GM23338 (cell line): ENCODE data around the gene TYW3.

ENCODE experiments used
- EZH2 ChIP-seq: fragments of 200-600 bp; sonication (generic); IDR thresholded peaks from one replicate; pipeline ENCODE4 v1.8.0; 2017; ENCODE audit warnings: antibody characterized with exemption, mild to moderate bottlenecking, low read depth; ENCODE audit not compliant: unreplicated experiment
- EZH2phosphoT487 ChIP-seq: fragments of 200-600 bp; sonication (generic); IDR thresholded peaks from one replicate; pipeline ENCODE4 v1.8.1; 2018; ENCODE audit warnings: antibody characterized with exemption; ENCODE audit not compliant: unreplicated experiment
- JUNB ChIP-seq: IDR thresholded peaks from one replicate; pipeline ENCODE4 v1.6.1; 2016; ENCODE audit warnings: antibody characterized with exemption; ENCODE audit not compliant: unreplicated experiment
- POLR2AphosphoS5 ChIP-seq: IDR thresholded peaks from 2 replicates; pipeline ENCODE4 v1.6.1; 2016; ENCODE audit warnings: antibody characterized with exemption, low read depth
- REST ChIP-seq: IDR thresholded peaks from one replicate; pipeline ENCODE4 v1.6.1; 2018; ENCODE audit warnings: antibody characterized with exemption; ENCODE audit not compliant: unreplicated experiment
- STAT1 ChIP-seq: IDR thresholded peaks from one replicate; pipeline ENCODE4 v1.6.1; 2016; ENCODE audit warnings: antibody characterized with exemption; ENCODE audit not compliant: unreplicated experiment
- TF ChIP-seq, protein P1 (sequence below), 2 experiments: fragments of 200-600 bp in 1 of 2; sonication (generic) in 1 of 2; conservative IDR thresholded peaks; 2 replicates each; pipeline versions ENCODE4 v1.5.1 to v1.6.1; 2016 to 2017; ENCODE audit warnings: antibody characterized with exemption in 2 of 2, low read depth in 2 of 2, mild to moderate bottlenecking in 2 of 2, moderate library complexity in 1 of 2
- TF ChIP-seq, protein P2 (sequence below): fragments of 250-450 bp; sonication (Bioruptor Pico); IDR thresholded peaks from 2 replicates; pipeline ENCODE4 v1.5.0; 2020; ENCODE audit warnings: mild to moderate bottlenecking, moderate library complexity
- TF ChIP-seq, protein P3 (sequence below): IDR thresholded peaks from 2 replicates; pipeline ENCODE4 v1.6.1; 2016; ENCODE audit warnings: antibody characterized with exemption

DNA sequence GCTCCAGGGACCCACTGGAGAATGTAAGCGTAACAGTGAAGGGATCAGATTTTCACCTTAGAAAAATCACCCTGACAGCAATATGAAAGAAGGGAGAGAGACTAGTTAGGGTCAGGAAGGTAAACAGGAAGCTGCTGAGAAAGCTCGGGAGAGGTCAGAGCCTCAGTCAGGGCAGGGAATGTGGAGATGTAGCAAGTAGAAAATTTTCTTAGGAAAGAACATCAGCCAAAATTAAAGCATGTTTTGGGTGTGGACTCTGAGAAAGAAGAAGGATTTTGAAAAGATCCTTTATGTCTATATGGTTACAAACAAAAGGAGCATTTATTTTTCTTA, 42.6 kb upstream of the TYW3 start:
- TF ChIP-seq, protein P1, sequence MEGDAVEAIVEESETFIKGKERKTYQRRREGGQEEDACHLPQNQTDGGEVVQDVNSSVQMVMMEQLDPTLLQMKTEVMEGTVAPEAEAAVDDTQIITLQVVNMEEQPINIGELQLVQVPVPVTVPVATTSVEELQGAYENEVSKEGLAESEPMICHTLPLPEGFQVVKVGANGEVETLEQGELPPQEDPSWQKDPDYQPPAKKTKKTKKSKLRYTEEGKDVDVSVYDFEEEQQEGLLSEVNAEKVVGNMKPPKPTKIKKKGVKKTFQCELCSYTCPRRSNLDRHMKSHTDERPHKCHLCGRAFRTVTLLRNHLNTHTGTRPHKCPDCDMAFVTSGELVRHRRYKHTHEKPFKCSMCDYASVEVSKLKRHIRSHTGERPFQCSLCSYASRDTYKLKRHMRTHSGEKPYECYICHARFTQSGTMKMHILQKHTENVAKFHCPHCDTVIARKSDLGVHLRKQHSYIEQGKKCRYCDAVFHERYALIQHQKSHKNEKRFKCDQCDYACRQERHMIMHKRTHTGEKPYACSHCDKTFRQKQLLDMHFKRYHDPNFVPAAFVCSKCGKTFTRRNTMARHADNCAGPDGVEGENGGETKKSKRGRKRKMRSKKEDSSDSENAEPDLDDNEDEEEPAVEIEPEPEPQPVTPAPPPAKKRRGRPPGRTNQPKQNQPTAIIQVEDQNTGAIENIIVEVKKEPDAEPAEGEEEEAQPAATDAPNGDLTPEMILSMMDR (conservative IDR thresholded peaks at IDR 0.05; ENCODE audit: low read depth in 2 of 2): no peak
- TF ChIP-seq EZH2 (no peak), POLR2AphosphoS5 (no peak), REST (no peak), EZH2phosphoT487 (no peak), STAT1 (no peak), JUNB (no peak)
- TF ChIP-seq, protein P2, sequence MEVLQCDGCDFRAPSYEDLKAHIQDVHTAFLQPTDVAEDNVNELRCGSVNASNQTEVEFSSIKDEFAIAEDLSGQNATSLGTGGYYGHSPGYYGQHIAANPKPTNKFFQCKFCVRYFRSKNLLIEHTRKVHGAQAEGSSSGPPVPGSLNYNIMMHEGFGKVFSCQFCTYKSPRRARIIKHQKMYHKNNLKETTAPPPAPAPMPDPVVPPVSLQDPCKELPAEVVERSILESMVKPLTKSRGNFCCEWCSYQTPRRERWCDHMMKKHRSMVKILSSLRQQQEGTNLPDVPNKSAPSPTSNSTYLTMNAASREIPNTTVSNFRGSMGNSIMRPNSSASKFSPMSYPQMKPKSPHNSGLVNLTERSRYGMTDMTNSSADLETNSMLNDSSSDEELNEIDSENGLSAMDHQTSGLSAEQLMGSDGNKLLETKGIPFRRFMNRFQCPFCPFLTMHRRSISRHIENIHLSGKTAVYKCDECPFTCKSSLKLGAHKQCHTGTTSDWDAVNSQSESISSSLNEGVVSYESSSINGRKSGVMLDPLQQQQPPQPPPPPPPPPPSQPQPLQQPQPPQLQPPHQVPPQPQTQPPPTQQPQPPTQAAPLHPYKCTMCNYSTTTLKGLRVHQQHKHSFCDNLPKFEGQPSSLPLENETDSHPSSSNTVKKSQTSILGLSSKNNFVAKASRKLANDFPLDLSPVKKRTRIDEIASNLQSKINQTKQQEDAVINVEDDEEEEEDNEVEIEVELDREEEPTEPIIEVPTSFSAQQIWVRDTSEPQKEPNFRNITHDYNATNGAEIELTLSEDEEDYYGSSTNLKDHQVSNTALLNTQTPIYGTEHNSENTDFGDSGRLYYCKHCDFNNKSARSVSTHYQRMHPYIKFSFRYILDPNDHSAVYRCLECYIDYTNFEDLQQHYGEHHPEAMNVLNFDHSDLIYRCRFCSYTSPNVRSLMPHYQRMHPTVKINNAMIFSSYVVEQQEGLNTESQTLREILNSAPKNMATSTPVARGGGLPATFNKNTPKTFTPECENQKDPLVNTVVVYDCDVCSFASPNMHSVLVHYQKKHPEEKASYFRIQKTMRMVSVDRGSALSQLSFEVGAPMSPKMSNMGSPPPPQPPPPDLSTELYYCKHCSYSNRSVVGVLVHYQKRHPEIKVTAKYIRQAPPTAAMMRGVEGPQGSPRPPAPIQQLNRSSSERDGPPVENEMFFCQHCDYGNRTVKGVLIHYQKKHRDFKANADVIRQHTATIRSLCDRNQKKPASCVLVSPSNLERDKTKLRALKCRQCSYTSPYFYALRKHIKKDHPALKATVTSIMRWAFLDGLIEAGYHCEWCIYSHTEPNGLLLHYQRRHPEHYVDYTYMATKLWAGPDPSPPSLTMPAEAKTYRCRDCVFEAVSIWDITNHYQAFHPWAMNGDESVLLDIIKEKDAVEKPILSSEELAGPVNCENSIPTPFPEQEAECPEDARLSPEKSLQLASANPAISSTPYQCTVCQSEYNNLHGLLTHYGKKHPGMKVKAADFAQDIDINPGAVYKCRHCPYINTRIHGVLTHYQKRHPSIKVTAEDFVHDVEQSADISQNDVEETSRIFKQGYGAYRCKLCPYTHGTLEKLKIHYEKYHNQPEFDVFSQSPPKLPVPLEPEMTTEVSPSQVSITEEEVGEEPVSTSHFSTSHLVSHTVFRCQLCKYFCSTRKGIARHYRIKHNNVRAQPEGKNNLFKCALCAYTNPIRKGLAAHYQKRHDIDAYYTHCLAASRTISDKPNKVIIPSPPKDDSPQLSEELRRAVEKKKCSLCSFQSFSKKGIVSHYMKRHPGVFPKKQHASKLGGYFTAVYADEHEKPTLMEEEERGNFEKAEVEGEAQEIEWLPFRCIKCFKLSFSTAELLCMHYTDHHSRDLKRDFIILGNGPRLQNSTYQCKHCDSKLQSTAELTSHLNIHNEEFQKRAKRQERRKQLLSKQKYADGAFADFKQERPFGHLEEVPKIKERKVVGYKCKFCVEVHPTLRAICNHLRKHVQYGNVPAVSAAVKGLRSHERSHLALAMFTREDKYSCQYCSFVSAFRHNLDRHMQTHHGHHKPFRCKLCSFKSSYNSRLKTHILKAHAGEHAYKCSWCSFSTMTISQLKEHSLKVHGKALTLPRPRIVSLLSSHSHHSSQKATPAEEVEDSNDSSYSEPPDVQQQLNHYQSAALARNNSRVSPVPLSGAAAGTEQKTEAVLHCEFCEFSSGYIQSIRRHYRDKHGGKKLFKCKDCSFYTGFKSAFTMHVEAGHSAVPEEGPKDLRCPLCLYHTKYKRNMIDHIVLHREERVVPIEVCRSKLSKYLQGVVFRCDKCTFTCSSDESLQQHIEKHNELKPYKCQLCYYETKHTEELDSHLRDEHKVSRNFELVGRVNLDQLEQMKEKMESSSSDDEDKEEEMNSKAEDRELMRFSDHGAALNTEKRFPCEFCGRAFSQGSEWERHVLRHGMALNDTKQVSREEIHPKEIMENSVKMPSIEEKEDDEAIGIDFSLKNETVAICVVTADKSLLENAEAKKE (CRISPR knock-in tag): no peak
- TF ChIP-seq, protein P3, sequence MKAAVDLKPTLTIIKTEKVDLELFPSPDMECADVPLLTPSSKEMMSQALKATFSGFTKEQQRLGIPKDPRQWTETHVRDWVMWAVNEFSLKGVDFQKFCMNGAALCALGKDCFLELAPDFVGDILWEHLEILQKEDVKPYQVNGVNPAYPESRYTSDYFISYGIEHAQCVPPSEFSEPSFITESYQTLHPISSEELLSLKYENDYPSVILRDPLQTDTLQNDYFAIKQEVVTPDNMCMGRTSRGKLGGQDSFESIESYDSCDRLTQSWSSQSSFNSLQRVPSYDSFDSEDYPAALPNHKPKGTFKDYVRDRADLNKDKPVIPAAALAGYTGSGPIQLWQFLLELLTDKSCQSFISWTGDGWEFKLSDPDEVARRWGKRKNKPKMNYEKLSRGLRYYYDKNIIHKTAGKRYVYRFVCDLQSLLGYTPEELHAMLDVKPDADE: no peak
